Breast epithelium (tissue), 4 donors: ENCODE data around the gene TRAFD1. TPM values are rescaled to one million over a fixed set of nuclear protein-coding genes. Genes with fewer than 3 reads are reported as not detected.

ENCODE experiments used
- DNase-seq, 2 donors: peaks; one replicate each; pipeline ENCODE4 v3.0.0-alpha.2; 2019; ENCODE audit warnings: low spot score in 2 of 2
- H3K27ac ChIP-seq, 2 donors: fragments of 200-600 bp; sonication (generic) in 1 of 2; one replicate each; pipeline ENCODE4 v1.5.1; 2016 to 2019; ENCODE audit warnings: mild to moderate bottlenecking in 1 of 2
- H3K27me3 ChIP-seq, 2 donors: fragments of 200-600 bp; sonication (generic) in 1 of 2; one replicate each; pipeline versions ENCODE4 v1.5.1 to v1.6.0; 2017 to 2019; ENCODE audit warnings: control low read depth in 1 of 2, mild to moderate bottlenecking in 1 of 2
- H3K36me3 ChIP-seq: fragments of 200-600 bp; one replicate; pipeline ENCODE4 v1.5.1; 2019
- H3K4me1 ChIP-seq, 2 donors: fragments of 200-600 bp; sonication (generic); one replicate each; pipeline ENCODE4 v1.5.1; 2016 to 2019; ENCODE audit warnings: control low read depth in 1 of 2
- H3K4me3 ChIP-seq, 3 donors: fragments of 200-600 bp; sonication (generic); 1 replicate in 2 of 3; 2 replicates in 1 of 3; pipeline ENCODE4 v1.5.1; 2016 to 2019; ENCODE audit warnings: mild to moderate bottlenecking in 3 of 3, moderate library complexity in 2 of 3
- H3K9me3 ChIP-seq, 2 donors: fragments of 200-600 bp; sonication (generic) in 1 of 2; one replicate each; pipeline ENCODE4 v1.5.1; 2016 to 2019; ENCODE audit warnings: control low read depth in 1 of 2
- CTCF ChIP-seq, 3 donors: fragments of 450-650 bp; IDR thresholded peaks; one replicate each; pipeline ENCODE4 v1.5.1; 2016 to 2017; ENCODE audit warnings: antibody characterized with exemption in 3 of 3, mild to moderate bottlenecking in 3 of 3, moderate library complexity in 3 of 3
- POLR2A ChIP-seq: fragments of 450-650 bp; IDR thresholded peaks from one replicate; pipeline ENCODE4 v1.6.1; 2016; ENCODE audit warnings: antibody characterized with exemption, mild to moderate bottlenecking, moderate library complexity
- POLR2AphosphoS5 ChIP-seq, 3 donors: sonication (generic); formaldehyde crosslinking; IDR thresholded peaks; one replicate each; pipeline ENCODE4 v1.6.1; 2017; ENCODE audit warnings: antibody characterized with exemption in 3 of 3
- intact Hi-C: fragments of 100-400 bp; cut with DNase I; formaldehyde crosslinking; loops from one replicate; pipeline ENCODE4 v1.15.1; 2023; ENCODE audit warnings: low total_unique reads
- total RNA-seq, 3 donors: library from RNA; depleted of rRNA; stranded (reverse); fragments of >200 nt; gene quantifications; one replicate each; pipeline ENCODE4 v1.1.0, GENCODE V29; 2016

TRAFD1 gene
- total RNA-seq, 3 donors from 2014 or later = 25.9 to 64.2 (median 54.4) TPM

GRCh38 chr12:112199136-112199535 lies 73.8 kb downstream of the TRAFD1 start:
- no peak for DNase-seq
- intact Hi-C loops = no loop called here
- Histone ChIP-seq H3K4me1 (no peaks in the 10 kb centered on the region), H3K4me3 (no peak overlapping the region), H3K36me3 (no peaks in the 10 kb centered on the region), H3K27ac (no peak overlapping the region), H3K27me3 (no peaks in the 10 kb centered on the region), H3K9me3 (no peaks in the 10 kb centered on the region)
- TF ChIP-seq POLR2AphosphoS5 (IDR thresholded peaks at IDR 0.05) = no peak
- no peak for TF ChIP-seq POLR2A
- TF ChIP-seq CTCF (IDR thresholded peaks at IDR 0.05) = no peak

Other genes with a start within 250 kb of the TRAFD1 start
- 10 to 100 TPM; 19.0 to 46.4 (median 29.8) TPM for gene TMEM116, start 112.4 kb upstream of the TRAFD1 start, total RNA-seq
- 10 to 100 TPM; 40.3 to 52.8 (median 41.0) TPM for gene ERP29, start 112.1 kb upstream of the TRAFD1 start, total RNA-seq
- gene NAA25, start 16.8 kb upstream of the TRAFD1 start, total RNA-seq = 10 to 100 TPM; 16.8 to 48.3 (median 37.0) TPM